SK-N-SH treated with all-trans-retinoic acid at 6 μM for 48 hours (cell line): ENCODE measurements around the gene ZSCAN30.
A peak's percentile ranks its signal among the peaks of the same experiment; 100 is the strongest.

Experiments
- ATAC-seq: fragments of 200-7000 bp; cut with Tn5 transposase; 3 replicates; pipeline ENCODE4 v1.9.1; 2020; ENCODE audit warnings: mild to moderate bottlenecking, moderate library complexity
- BACH2 ChIP-seq: fragments of 250-450 bp; sonication (Bioruptor Pico); IDR thresholded peaks from 2 replicates; pipeline ENCODE4 v1.9.0; 2021; ENCODE audit warnings: mild to moderate bottlenecking, borderline replicate concordance
- CREB5 ChIP-seq: fragments of 250-450 bp; sonication (Bioruptor Pico); IDR thresholded peaks from 2 replicates; pipeline ENCODE4 v1.5.1; 2020; ENCODE audit warnings: low read depth, mild to moderate bottlenecking, moderate library complexity
- CSDC2 ChIP-seq: fragments of 250-450 bp; sonication (Bioruptor Pico); IDR thresholded peaks from 2 replicates; pipeline ENCODE4 v1.5.0; 2020; ENCODE audit warnings: mild to moderate bottlenecking, moderate library complexity
- CSRNP3 ChIP-seq: fragments of 250-450 bp; sonication (Bioruptor Pico); IDR thresholded peaks from 2 replicates; pipeline ENCODE4 v1.5.1; 2021; ENCODE audit warnings: mild to moderate bottlenecking, moderate library complexity
- ESRRG ChIP-seq: fragments of 250-450 bp; sonication (Bioruptor Pico); IDR thresholded peaks from 2 replicates; pipeline ENCODE4 v1.6.1; 2021; ENCODE audit warnings: mild to moderate bottlenecking
- GLIS3 ChIP-seq: fragments of 250-450 bp; sonication (Bioruptor Pico); IDR thresholded peaks from 2 replicates; pipeline ENCODE4 v1.5.0; 2020; ENCODE audit warnings: mild to moderate bottlenecking, moderate library complexity
- ISL1 ChIP-seq: fragments of 250-450 bp; sonication (Bioruptor Pico); IDR thresholded peaks from 2 replicates; pipeline ENCODE4 v2.1.2; 2022; ENCODE audit warnings: mild to moderate bottlenecking, moderate library complexity
- OSR1 ChIP-seq: fragments of 250-450 bp; sonication (Bioruptor Pico); IDR thresholded peaks from 2 replicates; pipeline ENCODE4 v1.8.0; 2022; ENCODE audit warnings: moderate library complexity, mild to moderate bottlenecking, inconsistent platforms
- PATZ1 ChIP-seq: fragments of 250-450 bp; sonication (Bioruptor Pico); IDR thresholded peaks from 2 replicates; pipeline ENCODE4 v1.8.0; 2020; ENCODE audit warnings: mild to moderate bottlenecking, moderate library complexity, borderline replicate concordance
- POU6F1 ChIP-seq: fragments of 250-450 bp; sonication (Bioruptor Pico); IDR thresholded peaks from 2 replicates; pipeline ENCODE4 v1.8.0; 2021; ENCODE audit warnings: low read depth, mild to moderate bottlenecking, moderate library complexity, borderline replicate concordance
- PPARA ChIP-seq: fragments of 250-450 bp; sonication (Bioruptor Pico); IDR thresholded peaks from 2 replicates; pipeline ENCODE4 v1.5.0; 2020; ENCODE audit warnings: mild to moderate bottlenecking, borderline replicate concordance
- RARB ChIP-seq: fragments of 250-450 bp; sonication (Bioruptor Pico); IDR thresholded peaks from 2 replicates; pipeline ENCODE4 v1.8.0; 2021; ENCODE audit warnings: mild to moderate bottlenecking, moderate library complexity
- SNAI2 ChIP-seq: fragments of 250-450 bp; sonication (Bioruptor Pico); IDR thresholded peaks from 2 replicates; pipeline ENCODE4 v1.5.0; 2020; ENCODE audit warnings: mild to moderate bottlenecking, moderate library complexity
- TCF4 ChIP-seq: fragments of 250-450 bp; sonication (Bioruptor Pico); IDR thresholded peaks from 2 replicates; pipeline ENCODE4 v1.8.0; 2021; ENCODE audit warnings: mild to moderate bottlenecking, moderate library complexity, borderline replicate concordance
- TOX ChIP-seq: fragments of 250-450 bp; sonication (Bioruptor Pico); IDR thresholded peaks from 2 replicates; pipeline ENCODE4 v1.8.0; 2021; ENCODE audit warnings: mild to moderate bottlenecking, moderate library complexity, borderline replicate concordance
- TSHZ2 ChIP-seq: fragments of 250-450 bp; sonication (Bioruptor Pico); IDR thresholded peaks from 2 replicates; pipeline ENCODE4 v1.5.0; 2020; ENCODE audit warnings: mild to moderate bottlenecking, moderate library complexity
- ZC3H10 ChIP-seq: fragments of 250-450 bp; sonication (Bioruptor Pico); IDR thresholded peaks from 2 replicates; pipeline ENCODE4 v1.5.1; 2021; ENCODE audit warnings: mild to moderate bottlenecking, moderate library complexity
- ZNF565 ChIP-seq: fragments of 450-650 bp; formaldehyde crosslinking; conservative IDR thresholded peaks from 2 replicates; pipeline ENCODE4 v1.5.0; 2020; ENCODE audit warnings: low read depth, mild to moderate bottlenecking, moderate library complexity
- ZNF70 ChIP-seq: fragments of 450-650 bp; formaldehyde crosslinking; IDR thresholded peaks from 2 replicates; pipeline ENCODE4 v1.5.0; 2020; ENCODE audit warnings: mild to moderate bottlenecking, moderate library complexity
- ZNF8 ChIP-seq: fragments of 450-650 bp; formaldehyde crosslinking; IDR thresholded peaks from 2 replicates; pipeline ENCODE4 v1.5.0; 2020; ENCODE audit warnings: mild to moderate bottlenecking, moderate library complexity

Gene ZSCAN30

GRCh38 chr18:35267809-35268208 lies 22.2 kb downstream of the ZSCAN30 start:
- no peak for ATAC-seq
- TF ChIP-seq TSHZ2 (CRISPR knock-in tag), result no peak
- no peak for TF ChIP-seq ZNF70 (CRISPR knock-in tag)
- no peak for TF ChIP-seq PATZ1 (CRISPR knock-in tag)
- TF ChIP-seq TCF4 (CRISPR knock-in tag), result no peak
- no peak for TF ChIP-seq ZNF8 (CRISPR knock-in tag)
- no peak for TF ChIP-seq OSR1 (CRISPR knock-in tag)
- no peak for TF ChIP-seq ZC3H10 (CRISPR knock-in tag)
- no peak for TF ChIP-seq GLIS3 (CRISPR knock-in tag)

DNA sequence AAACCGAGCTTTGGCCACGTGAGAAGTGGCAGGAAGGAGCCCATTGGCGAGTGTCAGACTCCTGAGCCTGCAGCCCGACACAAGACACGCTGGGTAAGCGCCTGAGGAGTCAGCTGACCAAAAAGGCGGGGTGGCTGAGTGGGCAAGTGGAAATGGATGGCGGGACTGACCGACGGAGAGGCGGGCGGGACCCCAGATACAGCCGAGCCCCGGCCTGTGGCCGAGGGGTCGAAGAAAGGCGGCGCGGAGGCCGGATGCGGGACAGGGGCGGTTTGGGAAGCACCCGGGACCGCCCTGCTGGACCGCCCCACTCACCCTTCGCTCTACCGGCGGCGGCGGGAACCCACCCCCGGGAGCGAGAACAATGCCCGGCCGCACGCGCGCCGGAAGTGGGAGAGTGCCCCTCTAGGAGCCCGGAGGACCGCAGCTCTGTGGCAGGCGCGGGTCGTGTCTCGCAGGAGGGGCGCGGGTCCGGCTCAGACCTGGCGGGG lies 22.8 kb downstream of the ZSCAN30 start:
- peak; percentile 39; the same call in 2 of the 3 replicates for ATAC-seq
- TF ChIP-seq ZC3H10 (CRISPR knock-in tag) (no peak), ZNF8 (CRISPR knock-in tag) (no peak), ZNF565 (CRISPR knock-in tag) (no peak), TCF4 (CRISPR knock-in tag) (no peak), GLIS3 (CRISPR knock-in tag) (no peak), PATZ1 (CRISPR knock-in tag) (no peak), SNAI2 (CRISPR knock-in tag) (no peak), CREB5 (CRISPR knock-in tag) (no peak), ISL1 (CRISPR knock-in tag) (no peak), PPARA (no peak), ESRRG (CRISPR knock-in tag) (no peak), RARB (CRISPR knock-in tag) (no peak), CSRNP3 (CRISPR knock-in tag) (no peak)

DNA sequence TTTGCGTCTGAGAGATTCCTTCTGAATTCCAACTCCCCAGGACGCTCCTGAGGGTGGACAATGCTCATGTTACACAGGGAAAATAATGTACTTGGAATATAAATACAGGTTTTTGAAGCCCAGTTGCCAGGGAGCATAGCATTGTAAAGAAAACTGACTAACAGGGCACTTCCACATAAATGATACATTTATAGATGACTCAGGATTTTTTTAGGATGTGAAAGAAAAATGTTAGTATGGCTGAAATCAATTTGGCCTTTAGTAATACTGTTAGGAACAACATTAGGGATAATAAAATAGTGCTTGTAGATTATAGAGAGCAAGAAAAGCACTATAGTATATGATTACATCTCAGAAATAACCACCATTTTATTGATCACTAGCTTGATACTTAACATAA lies 25.6 kb downstream of the ZSCAN30 start:
- TF ChIP-seq BACH2 (CRISPR knock-in tag), result no peak
- no peak for TF ChIP-seq ZNF8 (CRISPR knock-in tag)
- ATAC-seq, result no peak

DNA sequence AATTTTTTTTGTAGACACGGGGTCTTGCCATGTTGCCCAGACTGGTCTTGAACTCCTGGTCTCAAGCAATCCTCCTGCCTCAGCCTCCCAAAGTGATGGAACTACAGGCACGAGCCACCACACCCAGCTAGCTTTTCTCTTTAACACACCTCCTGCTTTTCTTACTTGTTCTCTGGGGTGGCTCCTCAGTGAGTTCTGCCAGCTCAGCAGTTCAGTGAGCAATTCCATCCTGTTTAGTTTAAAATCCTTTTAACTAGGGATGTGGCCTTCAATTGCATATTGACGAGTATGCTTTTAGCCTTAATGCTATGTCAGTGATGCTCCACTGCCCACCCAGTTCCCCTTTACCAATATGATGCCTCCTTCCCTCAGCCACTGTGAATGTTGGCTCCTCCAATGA lies 33.1 kb downstream of the ZSCAN30 start:
- TF ChIP-seq TOX (CRISPR knock-in tag) (no peak), SNAI2 (CRISPR knock-in tag) (no peak), CSDC2 (CRISPR knock-in tag) (no peak), ZNF70 (CRISPR knock-in tag) (no peak), ISL1 (CRISPR knock-in tag) (no peak), POU6F1 (CRISPR knock-in tag) (no peak), ZNF8 (CRISPR knock-in tag) (no peak), PATZ1 (CRISPR knock-in tag) (no peak)
- ATAC-seq, result no peak
